ENCODE measurements around the gene AQP12B. TPM values are rescaled to one million over a fixed set of nuclear protein-coding genes. Genes with fewer than 3 reads are reported as not detected.

AQP12B gene
- total RNA-seq, 1 experiment from 2014 or later: not detected

GRCh38 chr2:240639566-240639965 is 43.1 kb downstream of the AQP12B start:
- Histone ChIP-seq H2AFZ (ENCODE audit: low read length) (no peak overlapping the region), H3K27ac (ENCODE audit: insufficient read length, low read depth, low read length) (no peak overlapping the region), H4K5ac (ENCODE audit: insufficient read length, low read depth, low read length) (no peak overlapping the region), H2BK20ac (ENCODE audit: low read depth, low read length, poor library complexity, severe bottlenecking) (no peak overlapping the region), H4K91ac (ENCODE audit: insufficient read length, low read depth, low read length) (no peak overlapping the region), H3K9me3 (ENCODE audit: control insufficient read depth, low read depth, low read length) (no peaks in the 10 kb centered on the region), H2BK120ac (ENCODE audit: low read depth, low read length, poor library complexity, severe bottlenecking) (no peak overlapping the region), H3K4me2 (ENCODE audit: insufficient read depth, insufficient read length, low read length) (no peak overlapping the region), H3T11ph (ENCODE audit: low read length) (no peak overlapping the region), H3K79me1 (ENCODE audit: insufficient read depth, low read depth, low read length, poor library complexity, severe bottlenecking) (no peaks in the 10 kb centered on the region), H2BK5ac (ENCODE audit: insufficient read length, low read length) (no peak overlapping the region), H2AK5ac (ENCODE audit: insufficient read length, low read length) (no peak overlapping the region), H3K4me1 (ENCODE audit: insufficient read depth, low read length) (no peaks in the 10 kb centered on the region), H4K8ac (replicated peaks; ENCODE audit: insufficient read length, low read depth, low read length) (no peak overlapping the region), H2BK12ac (ENCODE audit: insufficient read length, low read depth, low read length) (no peak overlapping the region), H3K18ac (ENCODE audit: insufficient read length, low read depth, low read length) (no peak overlapping the region), H3K9ac (ENCODE audit: extremely low read depth, insufficient read length, low read length) (no peak overlapping the region), H3K27me3 (ENCODE audit: insufficient read depth, low read length) (no peaks in the 10 kb centered on the region; the same call in 1 of the 2 replicates), H4K20me1 (ENCODE audit: control insufficient read depth, insufficient read depth, insufficient read length) (no peaks in the 10 kb centered on the region), H3K56ac (ENCODE audit: insufficient read length, low read depth, low read length) (no peak overlapping the region), H2BK15ac (ENCODE audit: low read depth, low read length) (no peak overlapping the region), H3K14ac (ENCODE audit: insufficient read depth, low read length) (no peak overlapping the region), H3K23ac (ENCODE audit: insufficient read length, low read depth, low read length) (no peak overlapping the region), H3K4ac (ENCODE audit: low read depth, low read length) (no peak overlapping the region), H3K23me2 (ENCODE audit: insufficient read length, low read depth, low read length, poor library complexity, severe bottlenecking) (no peaks in the 10 kb centered on the region), H3K79me2 (ENCODE audit: insufficient read depth, low read length) (no peaks in the 10 kb centered on the region)
- peaks cover 0 to under 1% (median 0%) of the 10 kb centered on the region in 3 experiments; a peak in 3 of 7 replicates for H3K36me3 Mint-ChIP-seq (ENCODE audit: insufficient read depth in 1 of 3, low read depth in 3 of 3)
- no CpG with 5 or more reads among the region's 18 CpGs for WGBS (ENCODE audit: extremely low coverage, insufficient read length, low lambda C conversion rate)
- no peak overlapping the region for H3K4me3 Mint-ChIP-seq
- no peak for TF ChIP-seq CTCF (conservative IDR thresholded peaks at IDR 0.05)
- peaks cover 0 to 3% of the 10 kb centered on the region in 2 experiments; a peak in 1 of 4 replicates for H3K4me1 Mint-ChIP-seq
- no peak overlapping the region for H3K27ac Mint-ChIP-seq
- peaks cover 12 to 24% of the 10 kb centered on the region in 2 experiments; a peak in 4 of 5 replicates for H3K9me3 Mint-ChIP-seq
- no peak for DNase-seq
- H3K27me3 Mint-ChIP-seq (ENCODE audit: low read depth): peaks cover 41% of the 10 kb centered on the region
